ENCODE measurements around the gene SINHCAF. TPM values are rescaled to one million over a fixed set of nuclear protein-coding genes. Genes with fewer than 3 reads are reported as not detected.

SINHCAF gene
- total RNA-seq, 1 experiment from 2014 or later: 68.8 TPM

GRCh38 chr12:31303466-31303865 lies 22.5 kb downstream of the SINHCAF start:
- Histone ChIP-seq H3K36me3 (ENCODE audit: control insufficient read depth, insufficient read depth, low read length) (peaks cover 4% of the 10 kb centered on the region; the same call in 1 of the 2 replicates), H3K27ac (ENCODE audit: low read length) (no peak overlapping the region), H3K4me1 (ENCODE audit: control insufficient read depth, insufficient read depth, low read length) (no peaks in the 10 kb centered on the region), H3K4me3 (ENCODE audit: low read depth in 2 of 2, low read length in 2 of 2) (no peak overlapping the region), H3K9me3 (ENCODE audit: control insufficient read depth, insufficient read depth, low read depth, low read length) (no peaks in the 10 kb centered on the region), H3K27me3 (ENCODE audit: control insufficient read depth, insufficient read depth, low read length) (no peaks in the 10 kb centered on the region)
- ChIA-PET CTCF (no interaction called here), POLR2A (no interaction called here)
- no TSS peak for BruUV-seq (replicated peaks)
- ATAC-seq (no peak), DNase-seq (ENCODE audit: low read depth, low spot score) (no peak)
- intact Hi-C loops (cut with micrococcal nuclease; ENCODE audit: unreplicated experiment): no loop called here
- in situ Hi-C loops (cut with HindIII; ENCODE audit: low pct_unique_long_range_greater_than_20kb, low sequenced_read_pairs): no loop called here
- no peak for TF ChIP-seq CTCF (IDR thresholded peaks at IDR 0.05)
- no peak for TF ChIP-seq REST (IDR thresholded peaks at IDR 0.05; ENCODE audit: insufficient read depth in 1 of 2, low read depth in 2 of 2, low read length in 1 of 2)
- TF ChIP-seq TCF7L2 (IDR thresholded peaks at IDR 0.05; ENCODE audit: low read depth, low read length): no peak
- no peak for TF ChIP-seq POLR2AphosphoS5 (IDR thresholded peaks at IDR 0.05; ENCODE audit: low read depth, low read length)
- no peak for TF ChIP-seq SIN3A (IDR thresholded peaks at IDR 0.05; ENCODE audit: borderline replicate concordance, insufficient read depth, low read depth, low read length)

GRCh38 chr12:31301311-31301710 lies 24.6 kb downstream of the SINHCAF start:
- H3K9me3 ChIP-seq (ENCODE audit: control insufficient read depth, insufficient read depth, low read depth, low read length): no peaks in the 10 kb centered on the region
- BruUV-seq (replicated peaks): TSS peak; percentile 4
- ChIA-PET CTCF (no interaction called here), POLR2A (no interaction called here)
- ATAC-seq: no peak
- intact Hi-C loops (cut with micrococcal nuclease; ENCODE audit: unreplicated experiment): no loop called here
- H3K4me1 ChIP-seq (ENCODE audit: control insufficient read depth, insufficient read depth, low read length): no peaks in the 10 kb centered on the region
- H3K27me3 ChIP-seq (ENCODE audit: control insufficient read depth, insufficient read depth, low read length): no peaks in the 10 kb centered on the region
- H3K27ac ChIP-seq (ENCODE audit: low read length): no peak overlapping the region
- DNase-seq (ENCODE audit: low read depth, low spot score): no peak
- in situ Hi-C loops (cut with HindIII; ENCODE audit: low pct_unique_long_range_greater_than_20kb, low sequenced_read_pairs): no loop called here
- H3K4me3 ChIP-seq (ENCODE audit: low read depth in 2 of 2, low read length in 2 of 2): no peak overlapping the region
- TF ChIP-seq SIN3A (IDR thresholded peaks at IDR 0.05; ENCODE audit: borderline replicate concordance, insufficient read depth, low read depth, low read length) (no peak), REST (IDR thresholded peaks at IDR 0.05; ENCODE audit: insufficient read depth in 1 of 2, low read depth in 2 of 2, low read length in 1 of 2) (no peak), POLR2AphosphoS5 (IDR thresholded peaks at IDR 0.05; ENCODE audit: low read depth, low read length) (no peak), TCF7L2 (IDR thresholded peaks at IDR 0.05; ENCODE audit: low read depth, low read length) (no peak), CTCF (IDR thresholded peaks at IDR 0.05) (no peak)
- H3K36me3 ChIP-seq (ENCODE audit: control insufficient read depth, insufficient read depth, low read length): peaks cover 4% of the 10 kb centered on the region; the same call in 1 of the 2 replicates

Measured in Panc1 (cell line).